DMS79 (cell line): ENCODE results near the gene ANOS1.
"Not testable (repeated sequence)": the region's sequence is repeated elsewhere in the genome, so short reads cannot be mapped to it uniquely, and the experiment has no call there.

Source experiments
- DNase-seq: peaks from one replicate; lab custom pipeline; 2025; lab: John Stamatoyannopoulos, UW

Gene ANOS1

GRCh38 chrX:8607326-8607725 is 124.6 kb downstream of the ANOS1 start:
- no peak for DNase-seq

- no peak for DNase-seq
Measured at GRCh38 chrX:8604131-8604530, 127.8 kb downstream of the ANOS1 start.

GRCh38 chrX:8591501-8591900 is 140.4 kb downstream of the ANOS1 start:
- no peak for DNase-seq

GRCh38 chrX:8586953-8587352 is 145.0 kb downstream of the ANOS1 start:
- no peak for DNase-seq

GRCh38 chrX:8579602-8580001 is 152.3 kb downstream of the ANOS1 start:
- no peak for DNase-seq

- DNase-seq: no peak
Measured at GRCh38 chrX:8576821-8577220, 155.1 kb downstream of the ANOS1 start.

- no peak for DNase-seq
Measured at GRCh38 chrX:8565729-8566128, 166.2 kb downstream of the ANOS1 start.

- no peak for DNase-seq
Measured at GRCh38 chrX:8548446-8548845, 183.5 kb downstream of the ANOS1 start.

GRCh38 chrX:8546715-8547114 is 185.2 kb downstream of the ANOS1 start:
- DNase-seq: no peak

- no peak for DNase-seq
Measured at GRCh38 chrX:8520791-8521190, 211.1 kb downstream of the ANOS1 start.

GRCh38 chrX:8520178-8520577 is 211.8 kb downstream of the ANOS1 start:
- no peak for DNase-seq

GRCh38 chrX:8504451-8504850 is 227.5 kb downstream of the ANOS1 start:
- no peak for DNase-seq

GRCh38 chrX:8502101-8502500 is 229.8 kb downstream of the ANOS1 start:
- not testable (repeated sequence) for DNase-seq

- no peak for DNase-seq
Measured at GRCh38 chrX:8500203-8500602, 231.7 kb downstream of the ANOS1 start.

- DNase-seq: peak; percentile 0
Measured at GRCh38 chrX:8495036-8495435, 236.9 kb downstream of the ANOS1 start.

GRCh38 chrX:8484360-8484949 is 247.5 kb downstream of the ANOS1 start:
- peak; percentile 28 for DNase-seq
